GM19035 (cell line): ENCODE measurements around the gene KRT85.
"Not testable (repeated sequence)": the region's sequence is repeated elsewhere in the genome, so short reads cannot be mapped to it uniquely, and the experiment has no call there.

Experiments
- ATAC-seq: cut with Tn5 transposase; IDR thresholded peaks from one replicate; pipeline ENCODE4 v1.9.1; 2021; ENCODE audit not compliant: unreplicated experiment

KRT85 gene

GRCh38 chr12:52366738-52367485 lies at the start of gene KRT85:
Gene KRT85, minus strand, starts transcription at chr12:52367481. Its CDS starts 76 bp downstream, at chr12:52367405.
- no peak for ATAC-seq

DNA sequence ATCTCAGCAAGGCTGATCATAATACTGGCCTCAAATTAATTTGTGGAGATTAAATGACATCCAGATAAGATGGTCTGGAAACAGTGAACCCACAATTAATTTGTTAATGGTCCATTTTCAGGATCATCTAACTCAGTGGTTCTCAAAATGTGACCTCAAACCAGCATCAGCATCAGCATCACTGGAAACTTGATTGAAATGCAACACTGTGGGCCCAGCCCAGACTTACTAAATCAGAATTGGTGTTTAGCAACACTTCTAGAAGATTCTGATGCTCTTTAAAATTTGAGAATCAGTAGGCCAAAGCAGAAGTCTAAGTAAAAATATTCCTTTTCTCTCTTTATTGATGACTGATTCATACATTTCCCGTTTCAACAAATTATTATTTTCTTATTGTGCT lies 49.5 kb upstream of the KRT85 start:
- no peak for ATAC-seq

- no peak for ATAC-seq
These were observed 48.8 kb upstream of the KRT85 start for GRCh38 chr12:52415870-52416750.

DNA sequence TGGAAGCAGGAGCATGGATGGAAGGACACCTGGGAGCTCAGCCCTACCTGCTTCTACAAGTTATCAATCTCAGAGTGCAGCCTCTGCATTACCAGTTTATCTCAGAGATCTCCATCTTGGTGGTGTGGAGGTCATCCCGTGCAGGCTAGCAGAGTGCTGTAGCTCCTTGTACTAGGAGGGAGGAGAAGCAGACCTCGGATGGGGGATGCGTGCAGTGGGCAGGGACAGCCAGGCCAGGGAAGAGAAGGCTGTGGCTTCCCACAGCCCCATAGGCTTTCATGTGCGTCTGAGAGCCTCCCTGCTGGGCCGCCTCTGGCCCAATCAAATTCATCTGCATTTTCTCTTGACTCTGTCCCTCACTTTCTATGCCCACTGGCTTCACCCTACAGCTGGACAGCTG lies 47.7 kb upstream of the KRT85 start:
- ATAC-seq, result no peak

DNA sequence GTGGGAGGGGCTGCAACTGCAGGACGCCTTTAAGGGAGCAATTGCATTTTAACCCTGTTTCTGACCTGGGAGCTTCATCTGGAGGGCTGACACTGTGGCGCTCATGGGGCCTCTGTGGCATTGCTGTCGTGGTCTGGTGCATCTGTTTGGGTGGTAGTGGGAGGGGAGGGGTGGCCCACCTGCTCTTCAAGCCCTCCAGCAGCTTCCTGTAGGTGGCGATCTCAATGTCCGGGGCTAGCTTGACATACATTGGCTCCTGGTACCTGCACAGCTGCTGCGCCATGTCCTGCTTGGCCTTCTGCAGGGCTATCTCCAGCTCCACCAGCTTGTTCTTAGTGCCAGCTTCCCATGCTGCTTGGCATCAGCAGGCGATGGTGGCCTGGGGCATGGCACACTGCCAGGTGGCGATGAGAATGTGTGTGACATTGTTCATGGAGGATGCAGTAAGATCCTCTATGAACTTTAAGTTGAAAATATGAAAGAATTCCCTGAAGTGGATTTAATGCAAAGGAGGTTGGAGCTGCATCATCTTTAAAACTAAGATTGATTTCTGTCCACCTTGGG lies 46.6 kb upstream of the KRT85 start:
- no peak for ATAC-seq

DNA sequence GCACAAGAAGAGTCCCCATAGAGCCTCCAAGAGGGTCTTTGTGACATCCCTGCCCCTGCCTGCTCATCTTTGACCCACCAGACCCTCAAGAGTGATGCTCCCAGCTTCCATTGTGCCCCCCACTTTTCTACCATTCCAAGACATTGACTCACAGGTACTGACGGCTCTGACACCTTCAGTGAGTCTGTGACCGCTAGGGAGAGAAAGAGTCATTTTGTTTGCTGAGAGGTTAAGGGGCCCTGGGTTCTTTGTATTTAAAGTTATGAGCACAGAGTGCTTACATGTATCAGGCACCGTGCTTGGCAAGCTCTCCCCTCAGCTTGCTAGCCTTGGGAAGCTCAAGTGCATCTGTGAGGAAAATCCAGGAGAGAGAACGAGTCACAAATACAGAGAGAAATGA lies 45.9 kb upstream of the KRT85 start:
- no peak for ATAC-seq

- ATAC-seq, result no peak
These were observed 44.5 kb upstream of the KRT85 start for GRCh38 chr12:52411815-52412214.

GRCh38 chr12:52410589-52411248 lies 43.4 kb upstream of the KRT85 start:
- ATAC-seq, result not testable (repeated sequence)

- no peak for ATAC-seq
These were observed 40.6 kb upstream of the KRT85 start for GRCh38 chr12:52407918-52408317.

- no peak for ATAC-seq
These were observed 38.7 kb upstream of the KRT85 start, which contains the start of gene KRT82 for GRCh38 chr12:52405922-52406385. Gene KRT82, minus strand, starts transcription at chr12:52406335. Its CDS starts 58 bp downstream, at chr12:52406277.

DNA sequence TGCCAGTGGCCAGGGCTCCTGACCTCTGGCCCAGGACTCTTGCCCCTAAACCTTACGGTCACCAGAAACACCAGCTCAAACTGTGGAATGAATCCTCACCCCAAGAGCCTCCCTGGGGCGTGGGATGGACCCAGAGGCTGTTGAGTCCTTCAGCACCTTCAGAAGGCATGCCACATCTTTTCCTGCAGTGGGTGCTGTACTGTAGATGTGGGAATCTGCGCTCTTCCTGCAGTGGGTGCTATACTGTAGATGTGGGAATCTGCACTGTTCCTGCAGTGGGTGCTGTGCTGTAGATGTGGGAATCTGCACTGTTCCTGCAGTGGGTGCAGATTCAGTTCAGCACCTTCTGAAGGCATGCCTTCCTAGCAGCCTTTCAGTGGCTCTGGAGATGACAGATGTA lies 37.7 kb upstream of the KRT85 start:
- ATAC-seq, result no peak

- ATAC-seq, result no peak
These were observed 36.3 kb upstream of the KRT85 start for GRCh38 chr12:52403561-52403960.

DNA sequence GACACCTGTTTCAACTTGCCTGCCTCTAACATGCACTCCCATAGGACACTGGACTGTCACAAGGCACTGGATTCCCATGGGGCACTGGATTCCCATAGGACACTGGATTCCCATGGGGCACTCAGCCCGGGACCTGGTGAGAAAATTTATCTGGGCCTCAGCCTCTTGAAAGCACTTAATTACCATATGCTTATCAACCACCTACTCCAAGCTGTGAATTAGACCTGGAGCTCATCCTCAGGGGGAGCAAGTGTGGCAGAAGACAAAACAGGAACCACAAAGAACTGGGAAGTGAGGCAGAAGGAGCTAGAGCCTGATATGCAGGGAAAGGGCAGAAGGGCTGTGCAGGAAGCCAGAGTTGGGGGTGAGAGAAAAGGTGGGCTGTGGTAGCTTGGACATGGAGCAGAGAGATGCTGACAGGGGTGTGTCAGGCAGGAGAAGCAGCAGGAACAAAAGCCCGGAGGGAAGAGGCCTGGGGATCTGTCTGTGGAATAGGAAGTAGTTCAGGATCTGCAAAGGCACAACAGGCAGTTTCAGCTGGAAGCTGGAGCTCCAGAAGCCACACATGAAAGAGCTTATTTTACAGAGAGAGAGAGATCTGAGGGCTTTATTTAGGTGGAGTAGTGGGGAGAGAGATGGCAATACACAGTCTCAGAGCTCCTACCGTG lies 35.7 kb upstream of the KRT85 start:
- no peak for ATAC-seq

DNA sequence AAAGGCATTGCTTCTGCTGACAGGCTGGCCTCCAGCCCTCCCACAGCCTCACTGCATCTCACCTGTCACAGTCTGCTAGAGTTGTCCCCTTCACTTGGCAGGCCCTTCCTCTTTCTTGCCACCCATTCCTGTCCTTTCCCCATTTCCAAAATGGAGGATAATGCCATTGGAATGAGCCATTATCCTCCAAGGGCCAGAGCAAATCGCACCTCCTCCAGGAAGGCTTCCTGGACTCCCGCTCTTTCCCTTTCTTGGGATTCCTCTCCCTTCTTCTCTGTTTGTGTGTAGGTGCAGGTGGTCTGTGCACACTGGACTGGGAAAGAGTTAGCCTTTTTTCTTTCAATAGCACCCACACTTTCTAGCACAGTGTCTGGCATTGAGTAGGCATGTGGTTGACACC lies 35.1 kb upstream of the KRT85 start:
- ATAC-seq, result no peak

- no peak for ATAC-seq
These were observed 34.6 kb upstream of the KRT85 start for GRCh38 chr12:52401926-52402325.

- no peak for ATAC-seq
These were observed 34.2 kb upstream of the KRT85 start for GRCh38 chr12:52401526-52401925.

- ATAC-seq, result no peak
These were observed 33.6 kb upstream of the KRT85 start for GRCh38 chr12:52400906-52401305.

DNA sequence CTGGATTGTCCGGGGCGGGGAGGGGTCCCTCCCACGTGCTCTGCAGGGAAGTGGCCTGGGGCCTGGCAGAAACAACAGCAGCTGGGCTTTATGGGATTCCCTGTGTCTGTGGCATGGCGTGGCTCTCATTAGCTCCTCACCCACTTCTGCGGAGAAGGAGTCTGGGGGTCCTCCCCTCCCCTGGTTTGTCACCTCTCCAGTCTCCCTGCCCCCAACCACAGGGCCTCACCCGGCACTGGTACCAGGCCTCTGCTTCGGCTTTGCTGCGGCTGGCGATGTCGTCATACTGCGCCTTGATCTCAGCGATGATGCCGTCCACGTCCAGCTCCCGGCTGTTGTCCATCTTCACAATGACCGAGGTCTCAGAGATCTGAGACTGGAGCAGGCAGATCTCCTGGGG lies 32.5 kb upstream of the KRT85 start:
- ATAC-seq, result no peak

DNA sequence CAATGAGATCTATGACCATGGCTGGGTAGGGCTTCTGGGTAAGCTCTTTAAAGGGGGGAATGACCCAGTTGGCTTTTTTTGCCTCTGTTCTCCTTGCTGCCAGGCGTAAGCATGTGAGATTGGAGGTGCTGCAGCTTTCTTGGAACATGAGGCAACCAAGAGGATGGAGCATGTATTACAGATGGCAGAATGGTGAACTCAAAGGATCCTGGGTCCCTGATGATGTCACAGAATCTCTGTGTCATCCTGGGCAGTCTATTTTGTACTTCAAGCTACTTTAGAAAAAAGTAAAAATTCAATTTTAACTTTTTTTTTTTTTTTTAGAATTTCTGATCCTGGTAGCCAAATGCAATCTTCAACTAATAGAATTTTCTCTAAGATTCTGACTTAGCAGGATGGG lies 30.9 kb upstream of the KRT85 start:
- no peak for ATAC-seq

DNA sequence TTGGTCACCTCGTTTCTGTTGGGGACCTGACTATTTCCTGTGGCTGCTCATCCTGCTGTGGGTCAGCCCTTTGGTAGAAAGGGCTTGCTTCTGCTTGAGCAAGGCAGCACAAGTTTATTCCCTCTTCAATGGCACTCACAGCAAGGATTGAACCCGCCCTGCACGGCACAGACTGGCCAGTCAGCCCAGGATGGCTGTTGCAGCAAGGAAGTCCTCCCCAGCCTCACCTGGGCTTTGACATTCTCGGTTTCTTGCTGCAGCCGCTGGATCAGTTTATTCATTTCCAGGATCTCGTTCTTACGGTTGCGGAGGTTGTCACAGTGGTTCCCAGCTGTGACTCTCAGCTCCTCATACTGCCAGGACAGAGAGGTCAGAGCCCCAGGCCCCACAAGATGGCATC lies 29.4 kb upstream of the KRT85 start:
- no peak for ATAC-seq
